A549 (cell line): ENCODE measurements around the gene REEP3.

Source experiments
- ATOH8 ChIP-seq: fragments of 250-450 bp; sonication (Bioruptor Pico); IDR thresholded peaks from 2 replicates; pipeline ENCODE4 v1.5.0; 2020; ENCODE audit warnings: low read depth, mild to moderate bottlenecking, moderate library complexity
- CBX2 ChIP-seq: fragments of 200-600 bp; sonication (generic); IDR thresholded peaks from 2 replicates; pipeline ENCODE4 v1.6.1; 2016; ENCODE audit warnings: low read depth, mild to moderate bottlenecking, borderline replicate concordance
- CEBPB ChIP-seq, 2 experiments: fragments of >200 bp in 1 of 2; sonication (Bioruptor Twin) in 1 of 2; formaldehyde crosslinking in 1 of 2; IDR thresholded peaks; 2 replicates each; pipeline ENCODE4 v1.6.1; 2012 to 2016
- EP300 ChIP-seq, 2 experiments: fragments of >200 bp; sonication (Bioruptor Twin); formaldehyde crosslinking; IDR thresholded peaks; 2 replicates in 1 of 2; 3 replicates in 1 of 2; pipeline ENCODE4 v1.6.1; 2016 to 2017
- ESRRA ChIP-seq: fragments of 150-350 bp; IDR thresholded peaks from 2 replicates; pipeline ENCODE4 v1.6.1; 2014; ENCODE audit warnings: mild to moderate bottlenecking, low read length, borderline replicate concordance
- JUN ChIP-seq, 2 experiments: fragments of >200 bp; sonication (Bioruptor Twin); formaldehyde crosslinking; IDR thresholded peaks; 2 replicates in 1 of 2; 3 replicates in 1 of 2; pipeline ENCODE4 v1.6.1; 2016 to 2017
- MAZ ChIP-seq: fragments of 150-350 bp; IDR thresholded peaks from 2 replicates; pipeline ENCODE4 v1.6.1; 2014; ENCODE audit warnings: antibody characterized with exemption, low read depth, low read length, borderline replicate concordance
- PHF8 ChIP-seq: fragments of 200-600 bp; sonication (generic); IDR thresholded peaks from 2 replicates; pipeline ENCODE4 v1.6.1; 2016; ENCODE audit warnings: low read depth, mild to moderate bottlenecking, antibody characterized with exemption, moderate library complexity, borderline replicate concordance
- TF ChIP-seq, protein P1 (sequence below): fragments of >200 bp; sonication (Bioruptor Twin); formaldehyde crosslinking; IDR thresholded peaks from 3 replicates; pipeline ENCODE4 v1.5.1; 2016
- TF ChIP-seq, protein P2 (sequence below): fragments of 200-600 bp; sonication (generic); IDR thresholded peaks from 2 replicates; pipeline ENCODE4 v1.6.1; 2016; ENCODE audit warnings: antibody characterized with exemption, mild to moderate bottlenecking, moderate library complexity
- TF ChIP-seq, protein P3 (sequence below): fragments of 150-350 bp; IDR thresholded peaks from 2 replicates; pipeline ENCODE4 v1.6.1; 2014; ENCODE audit warnings: low read depth, mild to moderate bottlenecking, low read length

DNA sequence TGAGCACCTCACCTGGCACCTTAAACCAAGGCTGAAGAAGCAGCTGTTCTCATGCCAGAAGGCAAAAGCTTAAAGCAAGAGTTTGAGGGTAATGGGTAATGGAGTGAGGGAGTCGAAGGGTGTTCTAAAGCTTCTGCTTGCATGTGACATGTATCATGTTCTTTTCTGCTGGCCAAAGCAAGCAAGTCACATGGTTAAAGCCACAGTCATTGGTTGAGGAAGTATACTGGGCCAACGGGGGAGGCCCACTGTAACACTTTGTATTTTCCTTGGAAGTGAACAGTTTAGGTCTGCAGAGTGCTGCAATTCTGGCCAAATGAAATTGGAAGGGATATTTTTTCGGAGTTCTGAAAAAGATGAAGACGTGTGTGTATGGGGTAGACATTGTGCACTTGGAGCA, 75.7 kb downstream of the REEP3 start:
- TF ChIP-seq CEBPB (IDR thresholded peaks at IDR 0.05) (no peak), ATOH8 (no peak), JUN (IDR thresholded peaks at IDR 0.05) (no peak), CBX2 (no peak), ESRRA (no peak), EP300 (IDR thresholded peaks at IDR 0.05) (no peak), PHF8 (no peak), MAZ (no peak)
- TF ChIP-seq, protein P1, sequence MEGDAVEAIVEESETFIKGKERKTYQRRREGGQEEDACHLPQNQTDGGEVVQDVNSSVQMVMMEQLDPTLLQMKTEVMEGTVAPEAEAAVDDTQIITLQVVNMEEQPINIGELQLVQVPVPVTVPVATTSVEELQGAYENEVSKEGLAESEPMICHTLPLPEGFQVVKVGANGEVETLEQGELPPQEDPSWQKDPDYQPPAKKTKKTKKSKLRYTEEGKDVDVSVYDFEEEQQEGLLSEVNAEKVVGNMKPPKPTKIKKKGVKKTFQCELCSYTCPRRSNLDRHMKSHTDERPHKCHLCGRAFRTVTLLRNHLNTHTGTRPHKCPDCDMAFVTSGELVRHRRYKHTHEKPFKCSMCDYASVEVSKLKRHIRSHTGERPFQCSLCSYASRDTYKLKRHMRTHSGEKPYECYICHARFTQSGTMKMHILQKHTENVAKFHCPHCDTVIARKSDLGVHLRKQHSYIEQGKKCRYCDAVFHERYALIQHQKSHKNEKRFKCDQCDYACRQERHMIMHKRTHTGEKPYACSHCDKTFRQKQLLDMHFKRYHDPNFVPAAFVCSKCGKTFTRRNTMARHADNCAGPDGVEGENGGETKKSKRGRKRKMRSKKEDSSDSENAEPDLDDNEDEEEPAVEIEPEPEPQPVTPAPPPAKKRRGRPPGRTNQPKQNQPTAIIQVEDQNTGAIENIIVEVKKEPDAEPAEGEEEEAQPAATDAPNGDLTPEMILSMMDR = no peak
- TF ChIP-seq, protein P2, sequence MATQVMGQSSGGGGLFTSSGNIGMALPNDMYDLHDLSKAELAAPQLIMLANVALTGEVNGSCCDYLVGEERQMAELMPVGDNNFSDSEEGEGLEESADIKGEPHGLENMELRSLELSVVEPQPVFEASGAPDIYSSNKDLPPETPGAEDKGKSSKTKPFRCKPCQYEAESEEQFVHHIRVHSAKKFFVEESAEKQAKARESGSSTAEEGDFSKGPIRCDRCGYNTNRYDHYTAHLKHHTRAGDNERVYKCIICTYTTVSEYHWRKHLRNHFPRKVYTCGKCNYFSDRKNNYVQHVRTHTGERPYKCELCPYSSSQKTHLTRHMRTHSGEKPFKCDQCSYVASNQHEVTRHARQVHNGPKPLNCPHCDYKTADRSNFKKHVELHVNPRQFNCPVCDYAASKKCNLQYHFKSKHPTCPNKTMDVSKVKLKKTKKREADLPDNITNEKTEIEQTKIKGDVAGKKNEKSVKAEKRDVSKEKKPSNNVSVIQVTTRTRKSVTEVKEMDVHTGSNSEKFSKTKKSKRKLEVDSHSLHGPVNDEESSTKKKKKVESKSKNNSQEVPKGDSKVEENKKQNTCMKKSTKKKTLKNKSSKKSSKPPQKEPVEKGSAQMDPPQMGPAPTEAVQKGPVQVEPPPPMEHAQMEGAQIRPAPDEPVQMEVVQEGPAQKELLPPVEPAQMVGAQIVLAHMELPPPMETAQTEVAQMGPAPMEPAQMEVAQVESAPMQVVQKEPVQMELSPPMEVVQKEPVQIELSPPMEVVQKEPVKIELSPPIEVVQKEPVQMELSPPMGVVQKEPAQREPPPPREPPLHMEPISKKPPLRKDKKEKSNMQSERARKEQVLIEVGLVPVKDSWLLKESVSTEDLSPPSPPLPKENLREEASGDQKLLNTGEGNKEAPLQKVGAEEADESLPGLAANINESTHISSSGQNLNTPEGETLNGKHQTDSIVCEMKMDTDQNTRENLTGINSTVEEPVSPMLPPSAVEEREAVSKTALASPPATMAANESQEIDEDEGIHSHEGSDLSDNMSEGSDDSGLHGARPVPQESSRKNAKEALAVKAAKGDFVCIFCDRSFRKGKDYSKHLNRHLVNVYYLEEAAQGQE = no peak
- TF ChIP-seq, protein P3, sequence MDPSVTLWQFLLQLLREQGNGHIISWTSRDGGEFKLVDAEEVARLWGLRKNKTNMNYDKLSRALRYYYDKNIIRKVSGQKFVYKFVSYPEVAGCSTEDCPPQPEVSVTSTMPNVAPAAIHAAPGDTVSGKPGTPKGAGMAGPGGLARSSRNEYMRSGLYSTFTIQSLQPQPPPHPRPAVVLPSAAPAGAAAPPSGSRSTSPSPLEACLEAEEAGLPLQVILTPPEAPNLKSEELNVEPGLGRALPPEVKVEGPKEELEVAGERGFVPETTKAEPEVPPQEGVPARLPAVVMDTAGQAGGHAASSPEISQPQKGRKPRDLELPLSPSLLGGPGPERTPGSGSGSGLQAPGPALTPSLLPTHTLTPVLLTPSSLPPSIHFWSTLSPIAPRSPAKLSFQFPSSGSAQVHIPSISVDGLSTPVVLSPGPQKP = no peak
